ENCODE results near the gene TIMM13.
"Not testable (repeated sequence)": the region's sequence is repeated elsewhere in the genome, so short reads cannot be mapped to it uniquely, and the experiment has no call there.

The TIMM13 gene

DNA sequence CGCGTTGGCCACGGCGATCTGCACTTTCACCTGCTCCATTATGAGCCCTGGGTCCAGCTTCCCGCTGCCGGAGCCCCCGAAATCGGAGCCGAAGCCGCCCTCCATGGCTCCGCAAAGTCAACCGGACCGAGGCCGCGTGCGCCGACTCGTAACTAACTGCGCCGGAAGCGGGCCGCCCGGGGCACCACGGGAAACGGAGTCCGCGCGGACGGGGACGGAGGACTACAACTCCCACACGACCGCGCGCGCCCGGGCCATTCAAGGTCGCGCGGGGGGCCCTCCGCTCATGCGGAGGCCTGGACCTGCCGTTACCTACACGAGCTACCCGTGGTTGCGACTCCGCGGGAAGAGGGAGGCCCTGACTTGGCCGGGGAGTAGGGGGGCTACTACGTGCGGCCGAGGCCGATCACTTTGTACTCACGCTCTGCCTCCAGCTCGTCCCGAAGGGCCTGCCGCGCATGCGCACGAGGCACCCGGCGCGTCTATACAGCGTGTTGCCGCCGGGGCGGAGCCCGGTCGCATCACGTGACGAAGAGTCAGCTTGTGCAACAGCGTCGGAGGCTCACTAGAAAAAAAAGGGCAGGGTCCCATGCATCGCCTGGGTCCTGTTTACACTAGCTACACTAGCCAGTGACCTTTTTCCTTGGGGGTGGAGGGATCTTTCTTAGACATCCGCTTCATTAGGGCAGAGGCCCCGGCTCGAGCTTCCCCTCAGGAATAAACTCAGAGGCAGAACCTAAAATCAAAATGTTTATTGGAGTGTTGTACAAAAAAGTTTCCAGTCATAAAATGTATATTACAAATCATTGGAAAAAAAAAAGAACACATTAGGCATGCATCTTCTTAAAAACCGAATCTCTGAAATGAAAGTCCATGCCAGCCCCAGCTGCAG, at the start of gene TIMM13:
TSS of gene TIMM13 (minus strand) at position 158 of the 892 bp plus-strand sequence. CDS start at position 105, 53 bp downstream.
- DNase-seq (ENCODE audit: low read depth), result peak; percentile 95

GRCh38 chr19:2476451-2477140, 49.2 kb upstream of the TIMM13 start:
- peak; percentile 55 for DNase-seq (ENCODE audit: low read depth)

GRCh38 chr19:2475702-2476450, 48.5 kb upstream of the TIMM13 start, which contains the start of gene GADD45B:
TSS of gene GADD45B (plus strand) at chr19:2476127. CDS start at chr19:2476359, 232 bp downstream.
- peak; percentile 96 for DNase-seq (ENCODE audit: low read depth)

GRCh38 chr19:2475018-2475701, 47.8 kb upstream of the TIMM13 start:
- DNase-seq (ENCODE audit: low read depth), result peak; percentile 43

- DNase-seq (ENCODE audit: low read depth), result peak; percentile 78
Measured at GRCh38 chr19:2474232-2475017, 47.0 kb upstream of the TIMM13 start.

DNA sequence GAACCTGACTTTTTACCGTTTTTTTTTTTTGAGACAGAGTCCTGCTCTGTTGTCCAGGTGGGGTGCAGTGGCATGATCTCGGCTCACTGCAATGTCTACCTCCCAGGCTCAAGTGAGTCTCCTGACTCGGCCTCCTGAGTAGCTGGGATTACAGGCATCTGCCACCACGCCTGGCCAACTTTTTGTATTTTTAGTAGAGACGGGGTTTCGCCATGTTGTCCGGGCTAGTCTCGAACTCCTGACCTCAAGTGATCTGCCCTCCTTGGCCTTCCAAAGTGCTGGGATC, 42.5 kb upstream of the TIMM13 start:
- DNase-seq (ENCODE audit: low read depth), result not testable (repeated sequence)

GRCh38 chr19:2469102-2469914, 41.9 kb upstream of the TIMM13 start:
- no peak for DNase-seq (ENCODE audit: low read depth)

DNA sequence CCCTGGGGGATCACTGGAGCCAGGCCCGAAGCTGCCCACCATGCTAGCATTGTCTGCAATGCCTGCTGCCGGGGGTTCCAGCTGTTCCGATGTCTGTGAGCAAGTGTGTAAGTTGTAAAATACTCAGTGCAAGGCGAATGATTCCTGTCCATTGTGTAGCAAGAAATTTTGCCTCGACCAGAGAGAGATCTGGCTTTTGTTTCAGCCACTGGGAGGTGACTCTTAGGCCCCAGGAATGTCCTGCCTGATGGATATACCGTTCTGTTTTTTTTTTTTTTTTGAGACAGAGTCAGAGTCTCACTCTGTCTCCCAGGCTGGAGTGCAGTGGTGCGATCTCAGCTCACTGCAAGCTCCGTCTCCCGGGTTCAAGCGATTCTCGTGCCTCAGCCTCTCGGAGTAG, 41.2 kb upstream of the TIMM13 start:
- DNase-seq (ENCODE audit: low read depth), result no peak

GRCh38 chr19:2464389-2464788, 37.0 kb upstream of the TIMM13 start:
- DNase-seq (ENCODE audit: low read depth), result no peak

- not testable (repeated sequence) for DNase-seq (ENCODE audit: low read depth)
Measured at GRCh38 chr19:2463694-2464093, 36.3 kb upstream of the TIMM13 start.

- DNase-seq (ENCODE audit: low read depth), result no peak
Measured at GRCh38 chr19:2462635-2463421, 35.4 kb upstream of the TIMM13 start.

GRCh38 chr19:2461751-2462634, 34.6 kb upstream of the TIMM13 start:
- peak; percentile 45 for DNase-seq (ENCODE audit: low read depth)

DNA sequence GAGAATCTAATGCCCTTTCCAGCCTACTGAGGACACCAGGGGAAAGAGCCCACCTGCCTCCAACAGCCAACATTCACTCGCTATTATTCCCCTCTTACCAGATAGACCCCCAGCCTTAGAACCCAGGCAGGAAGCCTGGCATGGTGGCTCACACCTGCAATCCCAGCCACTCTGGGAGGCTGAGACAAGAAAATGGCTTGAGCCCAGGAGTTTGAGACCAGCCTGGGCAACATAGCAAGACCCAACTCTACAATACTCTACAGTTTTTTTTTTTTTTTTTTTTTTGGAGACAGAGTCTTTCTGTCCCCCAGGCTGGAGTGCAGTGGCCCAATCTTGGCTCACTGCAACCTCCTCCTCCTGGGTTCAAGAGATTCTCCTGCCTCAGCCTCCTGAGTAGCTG, 32.9 kb upstream of the TIMM13 start:
- no peak for DNase-seq (ENCODE audit: low read depth)

GRCh38 chr19:2458776-2459175, 31.4 kb upstream of the TIMM13 start:
- DNase-seq (ENCODE audit: low read depth), result not testable (repeated sequence)

- no peak for DNase-seq (ENCODE audit: low read depth)
Measured at GRCh38 chr19:2458054-2458453, 30.7 kb upstream of the TIMM13 start.

DNA sequence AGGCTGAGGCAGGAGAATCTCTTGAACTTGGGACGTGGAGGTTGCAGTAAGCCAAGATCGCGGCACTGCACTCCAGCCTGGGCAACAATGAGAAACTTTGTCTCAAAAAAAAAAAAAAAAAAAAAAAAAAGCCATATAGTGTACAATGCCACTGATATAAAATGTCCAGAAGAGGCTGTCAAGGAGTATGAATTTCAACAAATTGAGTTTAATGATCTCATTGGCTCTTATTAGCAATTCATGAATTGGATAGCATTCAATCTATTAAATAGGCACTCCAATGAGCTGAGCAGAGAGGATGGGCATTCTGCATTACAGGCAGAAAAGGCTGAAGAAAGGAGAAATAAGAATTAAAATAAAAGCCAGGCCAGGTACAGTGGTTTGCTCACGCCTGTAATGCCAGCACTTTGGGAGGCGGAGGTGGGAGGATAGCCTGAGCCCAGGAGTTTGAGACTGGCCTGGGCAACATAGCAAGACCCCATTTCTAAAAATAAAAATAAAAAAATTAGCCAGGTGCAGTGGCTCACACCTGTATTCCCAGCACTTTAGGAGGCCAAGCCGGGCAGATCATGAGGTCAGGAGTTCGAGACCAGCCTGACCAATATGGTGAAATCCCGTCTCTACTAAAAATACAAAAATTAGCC, 30.1 kb upstream of the TIMM13 start:
- DNase-seq (ENCODE audit: low read depth), result no peak

GRCh38 chr19:2455851-2456570, 28.6 kb upstream of the TIMM13 start:
- no peak for DNase-seq (ENCODE audit: low read depth)

Data from activated T-cell treated with anti-CD3 and anti-CD28 coated beads for 1 hour (primary cell).